Epithelial cell of proximal tubule (primary cell): ENCODE data around the gene LASP1. TPM values are rescaled to one million over a fixed set of nuclear protein-coding genes. Genes with fewer than 3 reads are reported as not detected.

Experiments used
- DNase-seq: peaks from one replicate; pipeline ENCODE4 v3.0.0-alpha.2; 2011; ENCODE audit warnings: low read depth
- H3K4me3 ChIP-seq: 2 replicates; pipeline ENCODE4 v1.5.1; 2011; ENCODE audit warnings: low read depth, mild to moderate bottlenecking, low read length
- CTCF ChIP-seq: conservative IDR thresholded peaks from 2 replicates; pipeline ENCODE4 v1.5.1; 2012; ENCODE audit warnings: low read depth, mild to moderate bottlenecking, low read length
- total RNA-seq: library from RNA; depleted of rRNA; stranded (reverse); fragments of >200 nt; gene quantifications from 2 replicates; pipeline ENCODE4 v1.2.3, GENCODE V29; 2015

The LASP1 gene
- total RNA-seq, 1 donor from 2014 or later: 261 TPM

DNA sequence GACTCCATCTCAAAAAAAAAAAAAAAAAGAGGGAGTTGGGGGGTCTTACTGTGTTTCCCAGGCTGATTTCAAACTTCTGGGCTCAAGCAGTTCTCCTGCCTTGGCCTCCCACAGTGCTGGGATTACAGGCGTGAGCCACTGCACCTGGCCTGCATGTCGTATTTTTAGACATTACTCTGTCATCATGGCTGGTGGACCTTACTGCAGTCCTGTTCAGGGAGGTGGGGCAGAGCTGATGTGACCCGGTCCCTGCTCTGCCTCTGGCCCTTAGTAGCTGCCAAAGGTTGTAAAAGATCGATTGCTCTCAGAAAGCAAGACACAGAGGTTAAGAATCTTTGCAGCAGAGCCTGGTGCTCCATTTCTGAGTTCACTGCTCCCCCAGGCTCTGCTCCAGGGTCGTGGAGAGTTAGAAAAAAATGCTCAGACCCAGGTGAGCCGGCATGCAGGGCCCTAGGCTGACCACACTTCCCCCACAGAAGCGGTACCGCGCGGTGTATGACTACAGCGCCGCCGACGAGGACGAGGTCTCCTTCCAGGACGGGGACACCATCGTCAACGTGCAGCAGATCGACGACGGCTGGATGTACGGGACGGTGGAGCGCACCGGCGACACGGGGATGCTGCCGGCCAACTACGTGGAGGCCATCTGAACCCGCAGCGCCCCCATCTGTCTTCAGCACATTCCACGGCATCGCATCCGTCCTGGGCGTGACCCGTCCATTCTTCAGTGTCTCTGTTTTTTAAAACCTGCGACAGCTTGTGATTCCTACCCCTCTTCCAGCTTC is 48.5 kb downstream of the LASP1 start:
- no peak overlapping the region for H3K4me3 ChIP-seq
- DNase-seq: no peak
- TF ChIP-seq CTCF: no peak

- no peak for TF ChIP-seq CTCF
- DNase-seq: no peak
- H3K4me3 ChIP-seq: no peak overlapping the region
Observed at GRCh38 chr17:38918916-38919315, 49.1 kb downstream of the LASP1 start.

DNA sequence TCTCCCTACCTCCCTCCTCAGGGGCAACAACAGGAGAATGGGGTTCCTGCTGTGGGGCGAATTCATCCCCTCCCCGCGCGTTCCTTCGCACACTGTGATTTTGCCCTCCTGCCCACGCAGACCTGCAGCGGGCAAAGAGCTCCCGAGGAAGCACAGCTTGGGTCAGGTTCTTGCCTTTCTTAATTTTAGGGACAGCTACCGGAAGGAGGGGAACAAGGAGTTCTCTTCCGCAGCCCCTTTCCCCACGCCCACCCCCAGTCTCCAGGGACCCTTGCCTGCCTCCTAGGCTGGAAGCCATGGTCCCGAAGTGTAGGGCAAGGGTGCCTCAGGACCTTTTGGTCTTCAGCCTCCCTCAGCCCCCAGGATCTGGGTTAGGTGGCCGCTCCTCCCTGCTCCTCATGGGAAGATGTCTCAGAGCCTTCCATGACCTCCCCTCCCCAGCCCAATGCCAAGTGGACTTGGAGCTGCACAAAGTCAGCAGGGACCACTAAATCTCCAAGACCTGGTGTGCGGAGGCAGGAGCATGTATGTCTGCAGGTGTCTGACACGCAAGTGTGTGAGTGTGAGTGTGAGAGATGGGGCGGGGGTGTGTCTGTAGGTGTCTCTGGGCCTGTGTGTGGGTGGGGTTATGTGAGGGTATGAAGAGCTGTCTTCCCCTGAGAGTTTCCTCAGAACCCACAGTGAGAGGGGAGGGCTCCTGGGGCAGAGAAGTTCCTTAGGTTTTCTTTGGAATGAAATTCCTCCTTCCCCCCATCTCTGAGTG is 49.6 kb downstream of the LASP1 start:
- H3K4me3 ChIP-seq: no peak overlapping the region
- TF ChIP-seq CTCF: no peak
- DNase-seq: no peak

DNA sequence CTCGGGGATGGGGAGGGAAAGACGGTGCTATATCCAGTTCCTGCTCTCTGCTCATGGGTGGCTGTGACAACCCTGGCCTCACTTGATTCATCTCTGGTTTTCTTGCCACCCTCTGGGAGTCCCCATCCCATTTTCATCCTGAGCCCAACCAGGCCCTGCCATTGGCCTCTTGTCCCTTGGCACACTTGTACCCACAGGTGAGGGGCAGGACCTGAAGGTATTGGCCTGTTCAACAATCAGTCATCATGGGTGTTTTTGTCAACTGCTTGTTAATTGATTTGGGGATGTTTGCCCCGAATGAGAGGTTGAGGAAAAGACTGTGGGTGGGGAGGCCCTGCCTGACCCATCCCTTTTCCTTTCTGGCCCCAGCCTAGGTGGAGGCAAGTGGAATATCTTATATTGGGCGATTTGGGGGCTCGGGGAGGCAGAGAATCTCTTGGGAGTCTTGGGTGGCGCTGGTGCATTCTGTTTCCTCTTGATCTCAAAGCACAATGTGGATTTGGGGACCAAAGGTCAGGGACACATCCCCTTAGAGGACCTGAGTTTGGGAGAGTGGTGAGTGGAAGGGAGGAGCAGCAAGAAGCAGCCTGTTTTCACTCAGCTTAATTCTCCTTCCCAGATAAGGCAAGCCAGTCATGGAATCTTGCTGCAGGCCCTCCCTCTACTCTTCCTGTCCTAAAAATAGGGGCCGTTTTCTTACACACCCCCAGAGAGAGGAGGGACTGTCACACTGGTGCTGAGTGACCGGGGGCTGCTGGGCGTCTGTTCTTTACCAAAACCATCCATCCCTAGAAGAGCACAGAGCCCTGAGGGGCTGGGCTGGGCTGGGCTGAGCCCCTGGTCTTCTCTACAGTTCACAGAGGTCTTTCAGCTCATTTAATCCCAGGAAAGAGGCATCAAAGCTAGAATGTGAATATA is 50.8 kb downstream of the LASP1 start:
- no peak overlapping the region for H3K4me3 ChIP-seq
- TF ChIP-seq CTCF: no peak

GRCh38 chr17:38921756-38922411 is 52.0 kb downstream of the LASP1 start:
- H3K4me3 ChIP-seq: no peak overlapping the region
- DNase-seq: no peak
- no peak for TF ChIP-seq CTCF

More for the DNA sequence above, 50.8 kb downstream of the LASP1 start:
- no peak for DNase-seq
